ENCODE data around the gene LNPK. TPM values are rescaled to one million over a fixed set of nuclear protein-coding genes. Genes with fewer than 3 reads are reported as not detected.

LNPK gene
- total and polyA plus RNA-seq, 4 donors: 4.7 to 48.2 (median 16.7) TPM

GRCh38 chr2:175877845-175878544 lies 124.1 kb downstream of the LNPK start:
- no peak overlapping the region for H3K9ac ChIP-seq (ENCODE audit: insufficient read depth in 1 of 2, low read length in 2 of 2)
- no peaks in the 10 kb centered on the region for H3K27me3 ChIP-seq (ENCODE audit: control insufficient read depth in 3 of 3, insufficient read depth in 3 of 3, low read length in 2 of 3)
- no peak overlapping the region for H3K4me3 ChIP-seq
- H3K36me3 ChIP-seq (ENCODE audit: control insufficient read depth in 4 of 4, insufficient read depth in 4 of 4, low read length in 4 of 4): no peaks in the 10 kb centered on the region
- DNase-seq: peak in 1 of 3 donors; percentile 29
- 74 to 80% methylated on average over 3 of the region's 3 CpGs for WGBS, 2 donors
- TF ChIP-seq, protein P1, sequence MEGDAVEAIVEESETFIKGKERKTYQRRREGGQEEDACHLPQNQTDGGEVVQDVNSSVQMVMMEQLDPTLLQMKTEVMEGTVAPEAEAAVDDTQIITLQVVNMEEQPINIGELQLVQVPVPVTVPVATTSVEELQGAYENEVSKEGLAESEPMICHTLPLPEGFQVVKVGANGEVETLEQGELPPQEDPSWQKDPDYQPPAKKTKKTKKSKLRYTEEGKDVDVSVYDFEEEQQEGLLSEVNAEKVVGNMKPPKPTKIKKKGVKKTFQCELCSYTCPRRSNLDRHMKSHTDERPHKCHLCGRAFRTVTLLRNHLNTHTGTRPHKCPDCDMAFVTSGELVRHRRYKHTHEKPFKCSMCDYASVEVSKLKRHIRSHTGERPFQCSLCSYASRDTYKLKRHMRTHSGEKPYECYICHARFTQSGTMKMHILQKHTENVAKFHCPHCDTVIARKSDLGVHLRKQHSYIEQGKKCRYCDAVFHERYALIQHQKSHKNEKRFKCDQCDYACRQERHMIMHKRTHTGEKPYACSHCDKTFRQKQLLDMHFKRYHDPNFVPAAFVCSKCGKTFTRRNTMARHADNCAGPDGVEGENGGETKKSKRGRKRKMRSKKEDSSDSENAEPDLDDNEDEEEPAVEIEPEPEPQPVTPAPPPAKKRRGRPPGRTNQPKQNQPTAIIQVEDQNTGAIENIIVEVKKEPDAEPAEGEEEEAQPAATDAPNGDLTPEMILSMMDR (IDR thresholded peaks at IDR 0.05; ENCODE audit: control extremely low read depth, extremely low read depth): no peak
- H3K27ac ChIP-seq (ENCODE audit: low read depth in 1 of 2, low read length in 1 of 2): no peak overlapping the region
- no peaks in the 10 kb centered on the region for H3K9me3 ChIP-seq (ENCODE audit: control insufficient read depth in 4 of 4, insufficient read depth in 3 of 4, low read length in 3 of 4)
- H3K4me1 ChIP-seq (ENCODE audit: control insufficient read depth in 5 of 5, insufficient read depth in 5 of 5, low read length in 5 of 5): no peaks in the 10 kb centered on the region
- ATAC-seq (ENCODE audit: insufficient read depth, low FRiP score): no peak

- DNase-seq: no peak
- no peak overlapping the region for H3K9ac ChIP-seq (ENCODE audit: insufficient read depth in 1 of 2, low read length in 2 of 2)
- no peak for ATAC-seq (ENCODE audit: insufficient read depth, low FRiP score)
- WGBS, 2 donors: 80 to 89% methylated on average over 3 of the region's 3 CpGs
- H3K36me3 ChIP-seq (ENCODE audit: control insufficient read depth in 4 of 4, insufficient read depth in 4 of 4, low read length in 4 of 4): no peaks in the 10 kb centered on the region
- no peak overlapping the region for H3K27ac ChIP-seq (ENCODE audit: low read depth in 1 of 2, low read length in 1 of 2)
- TF ChIP-seq, protein P1 (IDR thresholded peaks at IDR 0.05; ENCODE audit: control extremely low read depth, extremely low read depth): no peak
- H3K27me3 ChIP-seq (ENCODE audit: control insufficient read depth in 3 of 3, insufficient read depth in 3 of 3, low read length in 2 of 3): no peaks in the 10 kb centered on the region
- H3K4me3 ChIP-seq: no peak overlapping the region
- H3K4me1 ChIP-seq (ENCODE audit: control insufficient read depth in 5 of 5, insufficient read depth in 5 of 5, low read length in 5 of 5): peaks cover 0 to 11% (median 0%) of the 10 kb centered on the region in 5 donors
- H3K9me3 ChIP-seq (ENCODE audit: control insufficient read depth in 4 of 4, insufficient read depth in 3 of 4, low read length in 3 of 4): no peaks in the 10 kb centered on the region
These were observed 127.8 kb downstream of the LNPK start for GRCh38 chr2:175874291-175874690.

Other genes with a start within 250 kb of the LNPK start
- gene EVX2, start 81.7 kb upstream of the LNPK start, total RNA-seq: not detected
- gene EVX2, start 81.7 kb upstream of the LNPK start, polyA plus RNA-seq: not detected
- not detected for gene HOXD13, start 90.5 kb upstream of the LNPK start, total RNA-seq
- not detected for gene HOXD13, start 90.5 kb upstream of the LNPK start, polyA plus RNA-seq
- not detected for gene HOXD12, start 97.5 kb upstream of the LNPK start, total RNA-seq
- gene HOXD12, start 97.5 kb upstream of the LNPK start, polyA plus RNA-seq: not detected
- gene HOXD11, start 105.0 kb upstream of the LNPK start, total RNA-seq: not detected
- not detected for gene HOXD11, start 105.0 kb upstream of the LNPK start, polyA plus RNA-seq
- gene HOXD10, start 114.5 kb upstream of the LNPK start, total RNA-seq: under 1 TPM in 1 of 2 donors, not detected in 1; 0.54 TPM
- gene HOXD10, start 114.5 kb upstream of the LNPK start, polyA plus RNA-seq: under 1 TPM in 1 of 2 donors, not detected in 1; 0.05 TPM
- under 1 TPM; 0.65 to 0.80 TPM for gene HOXD9, start 120.5 kb upstream of the LNPK start, total RNA-seq
- under 1 TPM; 0.29 to 0.37 TPM for gene HOXD9, start 120.5 kb upstream of the LNPK start, polyA plus RNA-seq
- 1 to 10 TPM; 1.2 to 1.6 TPM for gene HOXD8, start 127.4 kb upstream of the LNPK start, total RNA-seq
- under 1 TPM; 0.34 to 0.85 TPM for gene HOXD8, start 127.4 kb upstream of the LNPK start, polyA plus RNA-seq
- gene HOXD4, start 149.3 kb upstream of the LNPK start, total RNA-seq: 1 to 10 TPM in 1 of 2 donors, under 1 TPM in 1; 0.74 to 1.1 TPM
- gene HOXD4, start 149.3 kb upstream of the LNPK start, polyA plus RNA-seq: under 1 TPM; 0.12 to 0.23 TPM
- gene HOXD3, start 155.0 kb upstream of the LNPK start, total RNA-seq: 1 to 10 TPM; 1.1 to 2.5 TPM
- under 1 TPM; 0.07 to 0.18 TPM for gene HOXD3, start 155.0 kb upstream of the LNPK start, polyA plus RNA-seq
- 1 to 10 TPM in 1 of 2 donors, under 1 TPM in 1; 0.40 to 2.5 TPM for gene HOXD1, start 186.4 kb upstream of the LNPK start, total RNA-seq
- gene HOXD1, start 186.4 kb upstream of the LNPK start, polyA plus RNA-seq: 1 to 10 TPM in 1 of 2 donors, under 1 TPM in 1; 0.90 to 3.2 TPM

Data from lung (tissue), 12 donors.